ENCODE data around the gene DHH.

Gene DHH

DNA sequence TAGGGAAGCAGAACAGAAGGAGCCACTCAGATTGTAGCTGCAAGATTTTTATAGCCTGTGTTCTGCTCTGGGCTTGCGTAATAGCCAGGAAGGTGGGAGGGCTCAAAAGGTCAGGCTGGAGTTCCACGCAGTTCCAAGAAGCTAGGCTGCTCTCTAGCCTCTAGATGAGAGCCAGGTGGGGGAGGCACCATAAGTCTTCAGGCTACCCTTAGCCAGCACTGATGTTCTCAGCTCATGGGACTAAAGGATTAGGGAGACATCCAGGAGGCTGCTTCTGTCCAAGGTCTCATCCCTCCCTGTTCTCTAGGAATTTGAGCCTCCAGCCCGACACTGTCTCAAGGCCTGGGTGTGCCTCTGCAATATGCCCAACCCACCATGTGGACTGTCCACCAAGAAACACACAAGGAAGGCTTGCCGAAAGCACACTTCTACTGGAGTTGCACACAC is 14.4 kb upstream of the DHH start:
- DNase-seq: no peak

DNA sequence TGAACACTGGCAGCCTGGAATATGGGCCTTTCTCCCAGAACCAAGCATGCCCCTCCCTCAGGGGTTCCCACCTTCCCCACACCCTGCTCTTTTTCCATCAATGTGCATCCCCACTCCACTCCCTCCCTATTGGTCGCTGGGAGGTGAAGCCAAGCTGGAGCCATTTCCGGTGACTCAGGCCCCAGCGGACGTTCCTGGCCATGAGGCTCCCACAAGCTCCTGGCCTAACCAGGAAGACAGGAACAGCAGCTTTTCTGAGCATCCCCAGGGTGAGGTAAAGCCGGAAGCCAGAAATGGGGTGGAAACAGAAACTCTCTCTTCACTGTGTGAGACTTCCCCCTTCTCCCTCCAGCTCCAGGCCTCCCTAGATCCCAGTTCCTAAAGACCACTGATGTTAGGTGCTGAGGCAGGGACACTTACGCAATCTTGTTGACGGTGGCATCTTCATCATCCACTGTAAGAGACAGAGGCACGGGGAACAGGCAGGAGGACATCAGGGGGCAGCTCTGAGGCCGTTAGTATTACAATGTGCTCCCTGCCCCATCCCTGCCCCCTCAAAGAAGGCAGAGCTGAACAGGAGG is 11.0 kb upstream of the DHH start:
- DNase-seq: no peak

DNA sequence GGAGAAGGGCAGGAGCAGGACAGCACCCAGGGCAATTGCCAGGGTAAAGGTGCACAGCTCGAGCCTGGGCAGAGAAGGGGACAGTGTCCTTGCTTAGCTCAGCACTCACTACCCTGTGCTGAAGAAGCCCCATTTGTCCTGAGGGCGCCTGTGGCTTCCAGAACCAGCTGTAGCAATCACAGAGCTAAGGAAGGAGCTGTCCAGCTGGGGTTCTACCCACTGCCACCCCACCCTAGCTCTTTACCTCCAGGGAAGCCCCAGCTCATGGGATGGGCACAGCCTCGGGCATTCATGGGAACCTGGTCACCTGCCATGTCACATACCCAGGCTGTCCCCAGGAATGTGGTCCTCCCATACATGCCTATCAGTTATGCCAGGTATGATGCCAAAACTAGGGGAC is 10.2 kb upstream of the DHH start:
- no peak for DNase-seq

- DNase-seq: no peak
These were observed 5.8 kb upstream of the DHH start for GRCh38 chr12:49100380-49100779.

GRCh38 chr12:49098703-49099102 is 4.1 kb upstream of the DHH start:
- DNase-seq: no peak

- no peak for DNase-seq
These were observed 3.4 kb upstream of the DHH start for GRCh38 chr12:49098035-49098451.

GRCh38 chr12:49097381-49097780 is 2.8 kb upstream of the DHH start:
- no peak for DNase-seq

DNA sequence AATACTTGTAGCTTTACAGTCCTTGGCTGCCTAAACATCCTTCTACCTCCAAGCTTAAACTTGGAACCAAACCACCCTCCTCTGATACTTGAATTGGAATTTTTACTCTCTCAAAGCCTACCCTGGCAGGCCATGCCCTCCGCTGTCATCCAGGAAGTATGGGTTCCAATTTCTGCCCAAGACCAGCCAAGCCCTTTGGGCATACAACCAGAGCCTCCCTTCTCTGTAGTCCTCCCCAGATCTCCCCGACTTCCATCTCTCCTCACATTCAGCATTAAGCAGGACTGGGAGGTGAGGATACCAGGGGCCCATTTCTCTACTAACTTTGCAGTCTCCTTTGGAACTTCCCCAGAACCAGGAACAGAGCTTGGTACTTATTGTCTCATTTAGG is 369 bp upstream of the DHH start:
- no peak for DNase-seq

DNA sequence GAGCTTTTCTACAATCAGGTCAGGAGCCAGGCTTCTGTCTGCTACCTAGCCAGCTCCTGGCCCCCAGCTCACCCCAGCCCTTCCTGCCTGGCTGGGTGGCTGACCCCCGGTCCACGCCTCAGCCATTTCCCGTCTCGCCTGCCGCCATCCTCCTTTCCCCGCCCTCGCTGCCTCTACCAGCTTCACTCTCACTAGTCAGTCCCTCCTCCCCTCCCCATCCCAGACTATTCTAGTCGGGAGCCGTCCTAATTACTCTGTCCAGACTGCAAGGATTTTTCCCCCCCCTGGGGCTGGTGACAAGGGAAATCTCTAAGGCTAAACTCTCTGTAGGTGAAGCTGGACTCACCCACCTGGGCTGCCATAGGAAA is 825 bp downstream of the DHH start:
- no peak for DNase-seq

- DNase-seq: no peak
These were observed 1.7 kb downstream of the DHH start for GRCh38 chr12:49092816-49093406.

DNA sequence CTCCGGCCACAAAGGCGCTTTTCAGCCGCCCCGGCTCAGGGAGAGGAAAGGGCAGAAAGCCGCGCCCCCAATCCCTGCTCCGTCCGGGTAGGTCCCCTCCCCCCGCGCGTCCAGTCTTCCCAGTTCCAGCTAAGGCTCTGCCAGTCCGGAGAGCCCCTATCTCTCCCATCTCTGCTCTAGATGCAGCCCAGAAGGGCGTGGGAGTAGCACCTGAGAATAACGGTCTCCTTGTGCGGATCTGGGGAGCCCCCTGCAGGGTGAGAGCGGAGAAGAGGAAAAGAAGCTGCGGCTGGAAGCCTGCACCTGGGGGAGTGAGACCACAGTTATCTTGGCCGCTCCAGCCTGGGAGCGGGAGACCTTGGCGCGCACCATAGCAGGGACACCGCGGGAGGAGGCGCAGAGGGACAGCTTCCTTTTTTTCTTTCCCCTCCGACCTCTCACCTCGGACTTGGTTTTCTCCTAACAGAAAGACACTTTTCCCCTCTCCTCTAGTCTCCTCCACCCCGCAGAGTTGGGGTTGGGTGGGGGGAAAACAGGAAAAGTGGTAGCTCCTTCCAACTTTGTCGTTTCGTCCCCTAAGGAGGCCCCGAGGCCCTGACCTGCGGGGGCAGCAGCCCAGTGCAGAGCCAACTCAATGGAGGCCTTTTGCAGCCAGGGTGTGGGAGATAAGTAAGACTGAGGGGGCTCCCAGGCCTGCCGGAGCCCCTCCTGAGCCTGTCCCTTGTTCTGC is 2.4 kb downstream of the DHH start:
- no peak for DNase-seq

DNA sequence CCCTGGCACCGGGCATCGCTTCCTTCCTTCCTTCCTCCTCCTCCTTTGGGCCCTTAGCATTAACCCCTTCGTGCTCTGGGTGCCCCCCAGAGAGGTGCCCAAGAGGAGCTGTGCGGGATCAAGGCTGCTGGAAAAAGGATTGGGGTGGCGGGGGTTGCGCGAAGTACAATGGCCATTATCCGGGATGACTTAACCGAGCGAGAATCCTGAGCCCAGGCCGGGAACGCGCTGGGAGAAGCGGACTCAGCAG is 2.8 kb downstream of the DHH start:
- DNase-seq: no peak

DNA sequence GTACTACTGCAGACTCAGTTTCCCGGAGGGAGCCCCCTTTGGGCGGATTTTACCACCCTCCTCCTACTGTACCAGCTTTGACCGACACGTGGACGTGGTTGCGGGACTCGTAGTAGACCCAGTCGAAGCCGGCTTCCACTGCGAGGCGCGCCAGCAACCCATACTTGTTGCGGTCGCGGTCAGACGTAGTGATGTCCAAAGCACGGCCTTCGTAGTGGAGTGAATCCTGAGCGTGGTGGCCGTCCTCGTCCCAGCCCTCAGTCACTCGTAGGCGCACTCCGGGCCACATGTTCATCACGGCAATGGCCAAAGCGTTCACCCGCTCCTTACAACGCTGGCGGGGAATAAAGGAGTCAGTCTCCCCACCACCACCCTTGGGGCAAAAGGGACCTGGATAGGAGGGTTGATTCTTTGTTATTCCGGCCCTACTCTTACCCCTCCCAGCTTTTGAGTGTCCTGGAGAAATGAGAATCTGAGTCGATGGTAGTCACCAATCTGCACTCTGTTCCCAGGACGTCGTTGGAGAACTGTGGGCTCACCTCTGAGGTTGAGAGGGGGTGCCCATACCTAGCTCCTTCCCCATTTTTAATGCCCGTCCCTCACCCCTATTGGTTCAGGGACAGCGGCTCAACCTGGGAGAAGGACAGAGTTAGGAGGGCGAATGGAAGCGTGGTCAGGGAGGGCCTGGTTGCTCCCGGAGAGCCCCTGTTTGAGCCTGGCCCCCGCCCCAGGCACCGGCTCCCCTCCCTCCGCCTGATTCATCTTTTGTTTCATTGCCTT is 3.4 kb downstream of the DHH start:
- no peak for DNase-seq

GRCh38 chr12:49089821-49090773 is 4.5 kb downstream of the DHH start:
- no peak for DNase-seq

GRCh38 chr12:49088932-49089330 is 5.7 kb downstream of the DHH start:
- DNase-seq: no peak

DNA sequence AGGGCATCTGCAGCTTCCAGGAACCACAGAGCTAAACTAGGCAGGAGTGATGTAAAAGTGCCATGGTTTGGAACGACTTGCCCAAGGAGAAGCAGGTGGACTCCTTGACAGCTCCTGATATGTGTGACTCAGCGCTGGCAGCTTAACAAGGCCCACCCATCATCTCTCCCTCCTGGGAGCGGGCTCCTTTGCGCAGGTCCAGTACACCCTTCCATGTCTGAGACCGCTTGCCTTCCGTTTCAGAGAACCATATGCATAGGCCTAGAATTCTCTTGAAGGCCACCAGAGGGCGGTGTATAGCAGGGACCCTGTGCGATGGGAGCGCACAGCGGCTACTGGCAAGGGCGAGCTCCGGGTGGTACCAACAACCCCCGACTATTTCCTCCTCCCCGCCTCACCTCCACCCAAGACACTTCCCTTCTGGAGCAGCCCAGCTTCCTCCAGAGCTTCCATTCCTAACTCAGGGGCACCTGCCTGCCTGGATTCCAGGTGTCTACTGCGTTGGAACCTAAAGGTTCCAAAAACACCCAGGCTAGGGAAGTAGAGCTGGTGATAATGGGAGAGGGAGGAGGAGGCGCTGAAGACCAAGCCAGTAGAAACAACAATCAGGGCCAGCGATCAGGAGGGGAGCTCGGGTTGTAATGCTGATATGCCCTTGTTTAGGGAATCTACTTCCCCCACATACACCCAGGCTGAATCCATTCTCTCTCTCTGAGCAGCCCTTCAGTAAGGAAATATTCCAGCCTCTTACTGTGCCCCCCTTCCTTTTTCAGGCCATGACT is 6.3 kb downstream of the DHH start:
- peak; percentile 94 for DNase-seq

GRCh38 chr12:49086116-49086515 is 8.5 kb downstream of the DHH start:
- no peak for DNase-seq

- DNase-seq: no peak
These were observed 10.2 kb downstream of the DHH start for GRCh38 chr12:49084438-49084837.

DNA sequence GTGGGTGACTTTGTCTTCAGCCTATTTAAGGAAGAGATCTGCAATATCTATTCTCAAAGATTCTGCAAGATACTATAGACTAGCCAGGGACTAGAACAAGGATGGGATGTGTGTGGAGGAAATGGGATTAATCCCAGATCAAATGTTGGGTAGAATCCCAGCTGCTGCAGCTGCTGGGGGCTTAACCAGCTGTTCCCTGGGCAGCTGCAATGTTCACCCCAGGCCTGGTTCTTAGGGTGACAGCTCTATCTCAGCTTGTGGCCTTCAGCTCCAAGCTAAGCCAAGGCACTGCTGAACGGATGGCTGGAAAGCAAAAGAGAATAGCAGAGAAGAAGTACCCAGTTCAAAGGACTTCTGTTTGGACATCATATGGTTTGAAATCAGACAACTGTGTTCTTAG is 14.8 kb downstream of the DHH start:
- DNase-seq: no peak

DNA sequence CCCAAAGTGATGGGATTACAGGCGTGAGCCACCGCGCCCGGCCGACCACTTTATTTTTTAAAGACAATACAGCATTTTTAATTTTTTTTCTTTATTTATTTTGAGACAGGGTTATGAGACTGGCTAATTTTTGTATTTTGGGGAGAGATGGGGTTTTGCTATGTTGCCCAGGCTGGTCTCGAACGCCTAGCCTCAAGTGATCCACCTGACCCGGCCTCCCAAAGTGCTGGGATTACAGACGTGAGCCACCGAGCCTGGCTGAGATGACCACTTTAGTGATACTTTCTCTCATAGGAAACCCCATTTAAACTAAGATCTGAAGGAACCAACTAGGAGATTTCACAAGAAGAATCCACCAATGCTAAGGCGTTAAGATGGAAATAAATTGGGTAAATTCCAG is 23.6 kb downstream of the DHH start:
- no peak for DNase-seq

- peak; percentile 74 for DNase-seq
These were observed 24.9 kb downstream of the DHH start, which contains the start of gene RHEBL1 for GRCh38 chr12:49069507-49070346. RHEBL1 (minus strand) TSS chr12:49069979; CDS start chr12:49069785, 194 bp downstream.
